ENCODE data around the gene CTTN.

GRCh38 chr11:70470127-70470526, 71.8 kb downstream of the CTTN start:
- TF ChIP-seq CTCF (IDR thresholded peaks at IDR 0.05) (no peak), POLR2A (IDR thresholded peaks at IDR 0.05) (no peak)
